Neural cell (in vitro differentiated cells): ENCODE results near the gene SNCA.

Source experiments
- POLR2AphosphoS5 ChIP-seq: IDR thresholded peaks from 2 replicates; pipeline ENCODE4 v1.6.1; 2012
- TF ChIP-seq, protein P1 (sequence below): fragments of 450-650 bp; IDR thresholded peaks from 2 replicates; pipeline ENCODE4 v1.5.1; 2014; ENCODE audit warnings: antibody characterized with exemption, mild to moderate bottlenecking, moderate library complexity; ENCODE audit not compliant: poor library complexity, severe bottlenecking

DNA sequence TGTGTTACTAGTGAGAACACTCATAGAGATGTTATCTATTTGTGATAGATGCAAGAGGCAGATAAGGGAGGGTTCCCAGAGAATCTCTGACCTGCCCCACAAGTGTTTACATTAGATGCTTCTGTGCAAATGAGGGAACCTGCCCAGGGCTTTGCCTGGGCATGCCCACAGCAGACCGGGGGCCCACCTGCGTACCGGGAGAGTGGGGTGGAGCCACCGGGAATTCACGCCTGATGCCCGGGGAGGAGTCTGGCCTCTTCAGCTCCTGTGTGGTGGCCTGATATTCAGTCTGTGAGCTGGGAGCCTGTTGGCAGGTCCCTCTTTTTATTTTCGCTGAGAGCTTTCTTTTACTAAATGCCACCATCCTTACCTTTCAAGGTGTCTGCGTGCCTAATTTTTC lies 155.7 kb downstream of the SNCA start:
- TF ChIP-seq, protein P1, sequence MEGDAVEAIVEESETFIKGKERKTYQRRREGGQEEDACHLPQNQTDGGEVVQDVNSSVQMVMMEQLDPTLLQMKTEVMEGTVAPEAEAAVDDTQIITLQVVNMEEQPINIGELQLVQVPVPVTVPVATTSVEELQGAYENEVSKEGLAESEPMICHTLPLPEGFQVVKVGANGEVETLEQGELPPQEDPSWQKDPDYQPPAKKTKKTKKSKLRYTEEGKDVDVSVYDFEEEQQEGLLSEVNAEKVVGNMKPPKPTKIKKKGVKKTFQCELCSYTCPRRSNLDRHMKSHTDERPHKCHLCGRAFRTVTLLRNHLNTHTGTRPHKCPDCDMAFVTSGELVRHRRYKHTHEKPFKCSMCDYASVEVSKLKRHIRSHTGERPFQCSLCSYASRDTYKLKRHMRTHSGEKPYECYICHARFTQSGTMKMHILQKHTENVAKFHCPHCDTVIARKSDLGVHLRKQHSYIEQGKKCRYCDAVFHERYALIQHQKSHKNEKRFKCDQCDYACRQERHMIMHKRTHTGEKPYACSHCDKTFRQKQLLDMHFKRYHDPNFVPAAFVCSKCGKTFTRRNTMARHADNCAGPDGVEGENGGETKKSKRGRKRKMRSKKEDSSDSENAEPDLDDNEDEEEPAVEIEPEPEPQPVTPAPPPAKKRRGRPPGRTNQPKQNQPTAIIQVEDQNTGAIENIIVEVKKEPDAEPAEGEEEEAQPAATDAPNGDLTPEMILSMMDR: no peak
- TF ChIP-seq POLR2AphosphoS5: no peak
